GM19025 (cell line): ENCODE results near the gene WNT10A.
A peak's percentile ranks its signal among the peaks of the same experiment; 100 is the strongest.

Experiments
- ATAC-seq: cut with Tn5 transposase; IDR thresholded peaks from one replicate; pipeline ENCODE4 v1.9.1; 2021; ENCODE audit warnings: mild to moderate bottlenecking, low read depth, moderate library complexity; ENCODE audit not compliant: unreplicated experiment

The WNT10A gene

DNA sequence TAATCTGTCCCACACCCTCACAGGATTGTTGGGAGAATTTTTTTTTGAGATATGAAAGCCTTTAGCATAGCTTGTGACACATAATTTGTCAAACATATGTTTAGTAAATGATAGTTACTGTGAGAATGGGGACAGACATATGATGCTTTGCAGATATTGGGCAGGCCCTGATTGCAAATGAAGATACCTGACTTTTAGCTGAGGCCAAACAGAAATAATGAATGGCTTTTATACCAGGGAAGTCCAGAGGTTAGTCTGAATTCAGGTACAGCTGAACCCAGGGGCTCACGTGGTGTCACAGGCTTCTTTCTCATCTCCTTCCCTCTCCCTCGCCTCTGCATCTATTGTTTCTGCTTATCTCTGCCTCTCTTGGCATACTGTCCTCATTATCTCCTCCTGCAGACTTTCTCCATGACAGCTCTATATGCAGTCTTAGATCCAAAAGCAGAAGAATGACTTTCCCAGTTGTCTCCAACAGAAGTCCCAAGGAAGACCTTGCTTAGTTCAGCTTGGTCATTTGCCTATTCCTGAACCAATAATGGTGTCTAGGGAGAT lies 4.9 kb upstream of the WNT10A start:
- ATAC-seq: no peak

DNA sequence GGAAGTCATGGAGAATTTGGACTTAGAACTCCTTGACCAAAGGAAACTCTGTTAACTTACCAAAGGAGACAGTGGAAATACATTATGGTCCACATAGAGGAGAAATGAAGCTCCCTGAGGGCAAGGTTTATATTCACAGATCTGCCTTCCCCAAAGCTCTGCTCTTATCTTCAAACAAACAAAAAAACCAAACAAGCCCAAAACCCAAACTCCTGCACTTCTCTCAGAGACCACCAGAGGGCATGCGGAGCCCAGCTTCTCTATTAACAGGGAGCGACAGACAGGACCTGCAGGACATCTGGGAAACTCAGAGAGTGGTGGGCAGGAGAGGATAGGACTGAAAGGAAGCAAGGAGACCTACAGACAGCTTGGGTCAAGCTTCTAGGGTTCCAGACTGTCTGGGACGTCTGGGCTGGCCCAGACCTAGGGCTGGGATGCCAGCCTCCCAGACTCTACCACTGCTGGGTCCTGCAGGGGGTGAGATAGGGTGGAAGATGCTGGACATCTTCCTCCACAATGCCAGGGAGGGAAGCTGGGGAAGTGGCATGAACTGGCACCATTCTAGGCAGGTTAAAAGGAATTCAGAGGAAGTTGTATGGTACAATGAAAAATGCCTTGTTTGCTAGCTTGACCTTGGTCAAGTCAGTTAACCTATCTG lies 4.0 kb upstream of the WNT10A start:
- no peak for ATAC-seq

DNA sequence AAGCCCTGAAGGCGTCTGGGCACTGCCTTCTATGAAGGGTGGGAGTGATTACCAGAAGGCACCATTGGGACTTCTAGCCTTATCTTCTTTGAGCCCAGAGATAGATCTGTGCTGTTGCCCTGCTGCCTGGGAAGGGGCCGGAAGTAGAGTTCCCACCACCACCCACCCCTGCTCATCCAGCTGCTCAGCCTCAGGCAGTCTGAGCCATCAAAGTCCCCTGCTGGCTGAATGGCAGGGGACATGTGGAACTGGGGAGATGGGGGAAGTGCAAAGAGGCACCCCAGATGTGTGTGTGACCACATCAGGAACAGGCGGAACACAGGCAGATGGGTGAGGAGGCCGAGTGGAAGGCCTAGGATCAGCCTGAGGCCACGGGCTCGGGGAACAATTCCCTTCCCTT lies 3.3 kb upstream of the WNT10A start:
- ATAC-seq: no peak

DNA sequence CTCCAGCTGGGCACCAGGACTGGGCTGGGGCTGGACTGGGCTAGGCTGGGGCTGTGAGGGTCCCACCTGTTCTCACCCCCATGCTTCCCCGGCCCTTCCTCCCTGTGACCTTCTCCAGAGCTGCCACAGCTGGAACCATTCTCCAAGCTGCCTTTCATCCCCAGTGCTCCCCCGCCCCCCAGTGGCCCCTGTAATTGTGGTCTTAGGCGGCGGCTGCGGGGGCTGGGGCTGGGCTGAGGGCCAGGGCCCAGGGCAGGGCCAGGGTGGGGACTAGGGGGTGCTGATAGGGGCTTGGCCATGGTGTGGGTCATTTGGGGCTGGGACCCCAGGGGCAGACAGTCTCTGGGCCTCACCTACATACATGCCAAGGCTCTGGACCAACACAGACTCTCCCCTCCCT lies 2.8 kb upstream of the WNT10A start:
- no peak for ATAC-seq

DNA sequence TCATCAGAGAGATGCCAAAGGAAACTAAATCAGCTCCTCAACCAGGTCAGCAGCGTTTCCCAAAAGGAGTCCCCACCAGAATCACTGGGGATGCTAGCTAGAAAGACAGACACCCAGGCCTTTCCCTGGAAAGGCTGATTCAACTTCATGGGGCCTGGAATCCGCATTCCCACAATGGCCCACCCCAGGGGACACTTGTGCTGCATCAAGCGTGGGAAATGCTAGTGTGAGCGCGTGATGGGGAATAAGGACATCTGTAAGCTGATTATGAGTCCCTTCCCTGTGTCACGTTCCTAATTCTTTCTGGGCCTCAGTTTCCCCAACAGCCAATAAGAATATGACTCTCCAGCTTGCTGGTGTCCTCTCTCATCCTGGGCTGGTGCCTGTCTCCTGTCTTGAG lies 2.2 kb upstream of the WNT10A start:
- ATAC-seq: no peak

DNA sequence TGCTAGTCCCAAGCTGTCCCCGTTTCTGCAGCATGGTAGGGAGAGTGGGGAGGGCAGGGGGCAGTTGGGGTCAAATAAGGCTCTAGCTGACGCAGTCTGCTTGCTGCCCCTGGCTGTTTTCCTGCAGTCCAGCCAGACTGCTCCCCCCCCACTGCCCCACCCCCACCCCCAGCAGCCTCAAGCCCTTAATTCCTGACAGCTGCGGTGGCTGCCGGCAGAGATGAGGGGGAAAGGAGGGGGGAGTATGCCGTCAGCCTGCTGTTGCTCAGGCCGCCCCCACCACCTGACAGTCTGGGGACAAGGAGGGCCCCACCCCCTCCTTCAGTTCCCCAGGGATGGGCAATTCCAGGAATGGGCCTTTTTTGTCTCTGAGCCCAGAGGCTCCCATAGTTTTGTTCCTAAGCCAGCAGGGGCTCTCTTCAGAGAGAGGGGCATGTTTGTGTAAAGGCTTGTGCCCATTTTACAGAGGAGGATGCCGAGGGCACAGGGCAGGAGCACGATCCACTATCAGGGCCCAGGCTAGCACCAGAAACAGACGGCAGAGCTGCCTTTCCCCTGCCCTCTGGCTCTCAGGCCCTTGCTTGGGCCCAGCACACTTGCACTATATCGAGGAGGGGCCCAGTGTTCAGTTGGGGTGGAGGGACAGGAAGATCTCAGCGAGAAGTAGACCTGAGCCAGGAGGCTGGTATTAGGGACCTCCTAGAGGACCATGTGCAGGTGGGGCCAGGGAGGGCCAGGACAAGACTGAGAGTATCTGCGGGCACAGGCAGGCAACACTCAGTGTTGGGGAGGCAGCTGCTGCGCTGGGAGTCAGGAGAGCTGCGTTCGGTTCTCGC lies 1.5 kb upstream of the WNT10A start:
- no peak for ATAC-seq

DNA sequence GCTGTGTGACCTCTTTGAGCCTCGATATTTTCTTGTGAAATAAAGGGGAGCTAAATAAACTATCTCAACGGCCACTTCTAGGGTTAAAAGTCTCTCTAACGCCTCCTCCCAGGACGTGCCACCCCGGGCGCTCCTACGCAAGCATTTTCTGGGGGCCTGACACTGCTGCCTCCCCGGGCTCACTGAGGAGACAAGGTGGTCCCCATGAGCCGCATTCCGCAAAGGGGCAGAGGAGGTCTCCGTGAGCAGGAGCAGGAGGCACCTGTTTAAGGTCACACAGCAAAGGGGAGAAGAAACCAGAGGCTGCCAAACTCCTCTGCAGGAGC lies 913 bp upstream of the WNT10A start:
- ATAC-seq: no peak

DNA sequence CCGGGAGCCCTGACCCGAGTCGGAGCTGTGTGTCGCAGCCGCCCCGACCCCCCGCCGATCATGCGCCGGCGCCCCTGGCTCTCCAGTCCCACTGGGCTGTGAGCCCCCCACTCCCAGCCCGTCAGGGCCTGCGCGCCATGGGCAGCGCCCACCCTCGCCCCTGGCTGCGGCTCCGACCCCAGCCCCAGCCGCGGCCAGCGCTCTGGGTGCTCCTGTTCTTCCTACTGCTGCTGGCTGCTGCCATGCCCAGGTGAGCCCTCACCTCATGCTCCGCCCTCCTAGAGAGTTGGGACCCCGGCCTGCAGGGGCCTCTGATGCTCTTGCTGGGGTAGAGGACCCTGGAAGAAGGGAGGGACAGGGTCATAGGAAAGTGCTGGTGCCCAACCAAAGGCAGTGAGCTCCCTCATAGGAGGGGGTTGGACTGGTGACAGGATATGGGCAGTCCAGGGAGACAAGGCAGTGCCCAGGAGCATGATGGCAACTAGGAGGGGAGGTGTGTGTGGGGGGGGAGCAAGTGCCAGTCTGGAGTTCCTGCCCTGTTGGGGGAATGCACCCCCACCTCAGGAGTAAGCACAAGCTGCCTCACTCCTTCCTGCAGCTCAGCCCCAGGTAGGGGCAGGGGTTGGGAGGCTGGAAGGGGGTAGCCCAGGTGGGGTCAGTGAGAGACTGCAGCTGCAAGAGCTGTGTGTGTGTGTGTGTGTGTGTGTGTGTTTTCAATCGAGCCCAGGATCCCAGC lies 375 bp downstream of the WNT10A start:
- no peak for ATAC-seq

DNA sequence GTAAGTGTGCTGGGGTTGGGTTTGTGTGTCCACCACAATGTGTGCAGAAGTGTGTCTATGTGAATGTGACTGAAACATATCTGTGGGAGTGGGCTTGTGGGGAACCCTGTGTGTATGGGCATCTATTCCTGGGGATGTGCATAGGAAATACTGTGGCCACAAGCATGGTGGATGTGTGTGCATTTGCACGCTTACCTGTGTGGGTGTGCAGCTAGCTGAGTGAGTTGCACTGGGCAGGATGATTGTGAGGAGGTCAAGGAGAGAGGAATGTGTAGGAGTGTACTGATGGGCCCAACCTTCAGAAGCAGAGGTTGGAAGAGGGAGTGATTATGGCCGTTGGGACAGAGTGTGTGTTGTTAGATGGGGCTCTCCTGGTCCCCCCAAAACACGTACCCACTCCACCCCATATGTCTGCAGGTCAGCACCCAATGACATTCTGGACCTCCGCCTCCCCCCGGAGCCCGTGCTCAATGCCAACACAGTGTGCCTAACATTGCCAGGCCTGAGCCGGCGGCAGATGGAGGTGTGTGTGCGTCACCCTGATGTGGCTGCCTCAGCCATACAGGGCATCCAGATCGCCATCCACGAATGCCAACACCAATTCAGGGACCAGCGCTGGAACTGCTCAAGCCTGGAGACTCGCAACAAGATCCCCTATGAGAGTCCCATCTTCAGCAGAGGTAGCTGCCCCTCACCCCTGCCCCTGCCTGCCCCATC lies 1.2 kb downstream of the WNT10A start:
- no peak for ATAC-seq

DNA sequence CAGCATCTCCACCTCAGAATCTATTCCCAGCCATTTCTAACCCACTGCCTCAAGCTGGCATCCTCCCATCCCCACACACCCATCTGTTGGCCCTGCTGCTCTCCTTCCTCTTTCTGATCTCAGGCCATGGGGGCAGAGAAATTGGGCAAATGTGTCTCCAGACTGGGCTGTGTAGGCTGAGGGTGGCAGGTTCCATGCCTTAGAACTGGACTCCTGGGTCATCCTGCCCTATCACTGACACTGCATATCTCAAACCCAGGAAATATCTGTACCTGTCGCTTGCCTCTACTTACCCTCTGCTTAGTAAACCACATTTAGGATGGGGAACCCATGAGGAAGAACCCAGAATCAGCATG lies 1.8 kb downstream of the WNT10A start:
- no peak for ATAC-seq

DNA sequence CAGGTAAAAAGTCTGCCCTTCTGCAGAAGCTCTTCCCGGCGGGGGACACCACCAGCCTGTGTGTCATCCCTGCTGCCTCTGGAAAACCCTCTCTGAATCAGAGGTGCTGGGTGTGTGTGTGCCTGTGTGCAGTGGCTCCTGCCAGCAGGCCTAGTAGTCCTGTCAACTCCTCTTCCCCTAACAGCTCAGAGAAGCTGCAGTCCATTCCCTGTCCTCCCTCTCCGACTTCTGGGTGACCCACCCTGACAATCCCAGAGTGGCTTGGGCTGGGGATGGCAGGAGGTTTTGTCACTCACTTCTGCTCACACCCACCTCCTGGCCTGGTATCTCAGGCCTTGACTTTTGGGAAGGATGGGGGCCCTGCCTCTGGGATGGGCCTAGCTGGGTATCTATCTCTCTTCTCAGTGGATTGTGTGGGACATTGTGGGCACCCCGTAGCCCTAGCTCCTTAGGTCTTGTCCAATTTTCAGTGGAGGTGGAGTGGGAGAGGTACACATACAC lies 2.3 kb downstream of the WNT10A start:
- no peak for ATAC-seq

DNA sequence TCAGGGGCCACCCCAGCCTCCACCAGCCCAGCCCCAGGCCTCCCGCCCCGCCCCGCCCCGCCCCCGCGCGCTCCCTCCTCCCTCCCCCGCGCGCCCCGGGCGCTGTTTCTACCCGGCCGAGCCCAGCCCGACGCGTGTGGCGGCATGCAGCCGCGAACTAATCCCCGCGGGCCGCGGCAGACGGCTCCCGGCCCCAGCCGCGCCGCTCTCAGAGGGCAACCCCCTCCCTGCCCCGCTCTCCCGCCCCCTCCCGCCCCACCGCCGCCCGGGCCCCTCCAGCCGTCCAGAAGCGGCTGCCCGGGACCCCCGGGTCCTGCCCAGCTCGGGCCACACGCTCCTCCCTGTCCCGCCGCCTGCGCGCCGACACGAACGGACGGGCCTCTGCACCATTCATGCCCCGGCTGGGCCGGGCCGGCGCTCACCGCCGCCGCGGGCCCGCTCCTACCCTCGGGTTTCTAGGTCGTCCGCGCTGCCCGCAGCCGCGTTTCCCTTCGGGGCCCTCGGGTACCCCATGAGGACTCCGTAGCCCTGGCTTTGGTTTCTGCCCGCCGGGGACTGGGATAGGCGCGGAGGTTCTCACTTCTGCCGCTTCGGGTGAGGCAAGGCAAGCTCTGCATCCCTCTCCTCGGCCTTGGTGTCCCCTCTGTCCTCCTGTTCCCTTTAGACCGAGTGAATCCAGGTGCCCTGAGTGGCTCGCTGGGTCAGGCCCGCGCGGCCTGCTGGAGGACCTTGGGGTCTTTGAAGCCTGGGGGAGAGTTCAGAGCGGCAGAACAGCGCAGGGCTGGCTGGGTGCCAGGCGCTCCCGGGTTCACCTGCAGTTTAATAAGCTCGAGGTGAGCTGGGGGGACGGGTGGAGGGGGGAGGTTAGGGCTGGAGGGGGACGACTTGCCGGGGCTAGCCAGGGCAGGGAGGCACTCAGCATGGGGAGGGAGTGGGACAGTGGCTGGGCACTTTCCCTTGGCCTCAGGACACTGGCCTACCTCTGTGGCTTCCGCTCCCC lies 3.1 kb downstream of the WNT10A start:
- ATAC-seq: no peak

DNA sequence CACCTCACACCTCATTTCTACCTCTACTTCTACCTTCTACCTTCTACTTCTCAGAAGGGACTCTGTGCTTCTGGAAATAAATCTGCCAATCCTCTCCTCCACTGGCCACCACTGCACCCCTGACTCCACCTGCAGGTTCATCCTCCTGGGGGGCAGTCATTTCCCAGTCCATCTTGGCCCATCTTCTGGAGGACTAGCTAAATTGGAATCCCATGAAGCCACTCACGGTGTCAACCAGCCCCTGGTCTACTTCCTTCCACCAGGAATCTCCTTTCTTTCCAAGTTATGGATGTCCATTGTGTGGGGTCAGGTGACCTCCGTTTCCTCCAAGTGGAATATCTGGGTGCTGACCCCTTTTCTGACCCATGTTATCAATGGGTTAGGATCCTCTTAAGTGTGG lies 3.9 kb downstream of the WNT10A start:
- ATAC-seq: no peak

DNA sequence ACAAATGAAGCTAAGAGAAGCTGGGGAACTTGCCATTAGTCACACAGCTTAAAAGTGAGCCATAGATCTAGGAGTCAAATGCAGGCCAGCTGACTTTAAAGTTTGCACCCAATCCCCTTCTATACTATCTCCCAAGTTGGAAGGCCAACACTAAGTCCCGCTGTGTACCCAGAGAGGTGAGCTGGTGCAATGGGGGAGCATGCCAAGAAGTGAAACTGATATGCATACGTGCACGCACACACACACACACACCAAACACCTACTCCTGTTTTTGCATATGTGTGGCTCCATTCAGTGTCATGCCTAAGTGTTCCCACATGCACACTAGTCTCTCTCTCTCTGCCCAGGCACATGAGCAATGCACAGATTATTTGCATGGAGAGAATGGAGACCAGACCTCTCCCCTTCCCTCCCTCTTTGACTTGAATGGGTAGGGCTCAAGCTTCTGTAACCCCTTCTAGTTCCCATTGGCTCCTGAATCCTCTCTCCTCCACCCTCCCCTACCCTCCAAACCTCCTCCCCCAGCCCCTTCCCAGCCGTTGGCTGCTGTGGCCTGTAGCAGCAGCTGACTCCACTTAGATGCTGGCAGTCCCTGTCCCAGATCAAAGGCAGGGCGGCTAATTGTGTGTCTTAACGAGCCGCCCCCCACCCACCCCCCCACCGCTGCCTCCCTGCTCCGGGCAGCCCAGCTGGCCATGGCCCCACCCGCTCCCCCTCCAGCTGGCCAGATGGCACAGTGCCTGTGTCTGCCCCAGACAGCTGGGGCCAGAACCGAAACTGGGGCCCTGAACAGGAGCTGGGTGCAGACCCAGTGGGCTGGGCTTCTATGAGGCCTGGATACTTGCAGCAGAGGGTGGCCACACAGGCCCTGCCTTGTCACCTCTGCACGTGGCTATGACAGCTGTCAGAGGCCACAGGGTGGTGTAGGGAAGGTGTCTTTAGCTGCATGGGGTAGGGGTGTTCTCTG lies 5.6 kb downstream of the WNT10A start:
- peak; percentile 53 for ATAC-seq

DNA sequence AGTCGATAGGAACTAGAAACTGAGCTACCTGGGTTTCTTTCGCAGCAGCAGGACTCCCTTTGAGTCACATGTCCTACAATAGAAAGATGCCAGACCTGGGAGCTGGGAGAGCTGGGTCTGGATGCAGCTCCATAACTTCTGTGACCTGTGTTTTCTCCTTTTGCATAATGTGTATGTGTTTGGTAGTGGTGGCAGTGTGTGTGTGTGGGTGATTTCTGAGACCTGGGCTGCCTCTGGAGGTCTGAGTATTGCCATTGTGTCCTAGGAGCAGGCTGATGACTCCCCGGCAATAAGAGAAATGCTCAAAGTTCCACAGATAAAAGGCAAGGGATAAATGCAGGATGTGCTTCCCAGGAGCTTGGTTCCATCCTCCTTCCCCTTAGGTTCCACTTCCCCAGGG lies 6.4 kb downstream of the WNT10A start:
- ATAC-seq: no peak

DNA sequence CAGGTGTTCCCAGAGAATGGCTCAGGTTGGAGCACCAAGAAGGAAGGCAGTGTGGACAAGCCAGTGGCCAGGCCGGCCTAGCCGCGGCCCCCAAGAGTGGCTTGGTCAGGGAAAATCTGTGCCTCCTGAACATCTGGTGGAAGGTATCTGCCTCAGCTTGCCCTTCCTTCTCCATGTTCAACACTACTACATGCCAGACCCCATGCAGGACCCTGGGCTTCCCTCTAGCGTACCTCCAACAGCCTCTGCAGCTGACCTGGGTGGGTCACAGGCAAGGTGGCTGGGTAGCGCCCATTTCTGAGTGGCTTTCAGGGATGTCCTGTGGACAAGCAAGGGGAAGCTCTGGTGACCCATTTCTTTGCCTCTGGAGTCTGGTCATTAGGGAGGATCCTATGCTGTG lies 7.7 kb downstream of the WNT10A start:
- ATAC-seq: no peak

DNA sequence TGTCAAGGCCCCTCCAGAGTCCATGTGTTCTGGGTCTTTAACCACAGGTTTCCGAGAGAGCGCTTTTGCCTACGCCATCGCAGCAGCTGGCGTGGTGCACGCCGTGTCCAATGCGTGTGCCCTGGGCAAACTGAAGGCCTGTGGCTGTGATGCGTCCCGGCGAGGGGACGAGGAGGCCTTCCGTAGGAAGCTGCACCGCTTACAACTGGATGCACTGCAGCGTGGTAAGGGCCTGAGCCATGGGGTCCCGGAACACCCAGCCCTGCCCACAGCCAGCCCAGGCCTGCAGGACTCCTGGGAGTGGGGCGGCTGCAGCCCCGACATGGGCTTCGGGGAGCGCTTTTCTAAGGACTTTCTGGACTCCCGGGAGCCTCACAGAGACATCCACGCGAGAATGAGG lies 9.3 kb downstream of the WNT10A start:
- ATAC-seq: no peak

DNA sequence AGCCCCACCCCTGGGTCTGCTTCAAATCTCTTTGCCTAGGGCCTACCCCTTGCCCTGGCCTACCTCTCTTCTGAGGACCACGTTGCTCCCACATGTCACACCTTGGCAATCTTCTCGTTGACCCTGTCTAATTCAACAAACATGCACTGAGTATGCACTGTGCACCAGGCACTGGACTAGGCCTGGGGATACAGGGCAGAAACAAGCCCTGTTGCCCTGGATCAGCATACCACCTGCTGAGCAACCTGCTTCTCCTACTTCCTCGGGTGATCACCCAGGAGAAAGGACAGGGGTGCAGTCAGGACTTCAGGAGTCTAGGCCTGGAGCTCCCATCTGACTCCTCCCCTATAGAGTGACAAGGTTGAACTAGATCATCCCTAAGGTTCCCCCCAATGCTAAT lies 9.7 kb downstream of the WNT10A start:
- ATAC-seq: no peak
